Adrenal gland (tissue), 5 donors: ENCODE data around the gene DAPP1.

Experiments used
- CTCF ChIP-seq, 6 experiments: fragments of 450-650 bp in 4 of 6; fragments of 200-600 bp in 2 of 6; sonication (generic) in 1 of 6; IDR thresholded peaks; 1 replicate in 5 of 6; 2 replicates in 1 of 6; pipeline versions ENCODE4 v1.5.1 to v1.8.0; 2016 to 2021; ENCODE audit warnings: antibody characterized with exemption in 6 of 6, mild to moderate bottlenecking in 2 of 6, moderate library complexity in 1 of 6
- POLR2A ChIP-seq, 2 donors: fragments of 450-650 bp; IDR thresholded peaks; one replicate each; pipeline ENCODE4 v1.6.1; 2017; ENCODE audit warnings: antibody characterized with exemption in 2 of 2, mild to moderate bottlenecking in 2 of 2, moderate library complexity in 1 of 2
- donor health status: DM: no; HTN: no; CAD: no.

GRCh38 chr4:99806545-99806944, 10.1 kb upstream of the DAPP1 start:
- no peak for TF ChIP-seq CTCF (IDR thresholded peaks at IDR 0.05)
- no peak for TF ChIP-seq POLR2A (IDR thresholded peaks at IDR 0.05)
